Fibroblast of upper back skin (primary cell): ENCODE measurements around the gene MDH2.
"Not testable (repeated sequence)": the region's sequence is repeated elsewhere in the genome, so short reads cannot be mapped to it uniquely, and the experiment has no call there.

ENCODE experiments used
- DNase-seq: peaks from one replicate; pipeline ENCODE4 v3.0.0-alpha.2; 2013

Gene MDH2, protein sequence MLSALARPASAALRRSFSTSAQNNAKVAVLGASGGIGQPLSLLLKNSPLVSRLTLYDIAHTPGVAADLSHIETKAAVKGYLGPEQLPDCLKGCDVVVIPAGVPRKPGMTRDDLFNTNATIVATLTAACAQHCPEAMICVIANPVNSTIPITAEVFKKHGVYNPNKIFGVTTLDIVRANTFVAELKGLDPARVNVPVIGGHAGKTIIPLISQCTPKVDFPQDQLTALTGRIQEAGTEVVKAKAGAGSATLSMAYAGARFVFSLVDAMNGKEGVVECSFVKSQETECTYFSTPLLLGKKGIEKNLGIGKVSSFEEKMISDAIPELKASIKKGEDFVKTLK

DNA sequence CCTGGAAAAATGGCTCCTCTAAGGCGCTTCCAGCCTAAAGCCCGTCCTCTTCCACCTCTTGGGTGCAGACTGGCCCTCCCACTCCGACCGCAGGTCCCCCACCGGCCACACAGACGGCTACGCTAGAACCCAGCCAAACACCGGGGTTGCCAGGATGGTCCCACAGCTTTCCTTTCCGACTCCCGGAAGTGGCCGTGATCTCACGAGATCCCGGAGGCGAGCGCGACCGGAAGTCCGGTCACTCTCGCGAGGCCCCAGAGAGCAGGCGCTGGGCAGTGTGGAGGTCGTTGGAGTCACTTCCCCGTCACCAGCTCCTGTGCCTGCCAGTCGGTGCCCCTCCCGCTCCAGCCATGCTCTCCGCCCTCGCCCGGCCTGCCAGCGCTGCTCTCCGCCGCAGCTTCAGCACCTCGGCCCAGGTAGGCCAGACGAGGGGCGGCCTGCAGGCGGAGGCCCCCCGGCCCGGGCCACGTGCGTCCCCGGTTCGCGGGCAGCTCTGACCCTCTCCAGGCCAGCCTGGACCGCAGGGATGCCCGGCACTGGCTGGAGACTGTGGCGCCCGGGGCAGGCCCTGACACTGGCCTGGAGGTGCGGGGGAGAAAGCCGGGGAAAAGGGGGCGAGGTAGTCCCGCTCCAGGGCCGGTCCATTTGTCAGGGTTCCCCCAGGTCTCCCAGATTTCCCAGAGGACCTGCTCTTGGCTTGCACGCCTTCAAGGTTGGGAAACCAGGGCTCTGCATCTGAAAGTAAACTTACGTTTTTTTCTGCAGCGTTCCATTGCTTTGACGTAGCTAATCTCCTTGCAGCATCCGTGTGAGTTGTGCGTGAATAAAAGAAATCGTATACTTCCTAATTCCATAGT lies at the start of gene MDH2, which contains the start of gene STYXL1:
Gene MDH2 (plus strand): TSS at position 296 of the 857 bp plus-strand sequence. CDS start 55 bp downstream, at position 351.
Gene STYXL1 (minus strand): TSS at position 190 of the 857 bp plus-strand sequence. CDS start 17,477 bp downstream, outside the sequence.
- peak; percentile 93 for DNase-seq

- no peak for DNase-seq
Measured at GRCh38 chr7:76000566-76000965, 47.3 kb upstream of the MDH2 start.

DNA sequence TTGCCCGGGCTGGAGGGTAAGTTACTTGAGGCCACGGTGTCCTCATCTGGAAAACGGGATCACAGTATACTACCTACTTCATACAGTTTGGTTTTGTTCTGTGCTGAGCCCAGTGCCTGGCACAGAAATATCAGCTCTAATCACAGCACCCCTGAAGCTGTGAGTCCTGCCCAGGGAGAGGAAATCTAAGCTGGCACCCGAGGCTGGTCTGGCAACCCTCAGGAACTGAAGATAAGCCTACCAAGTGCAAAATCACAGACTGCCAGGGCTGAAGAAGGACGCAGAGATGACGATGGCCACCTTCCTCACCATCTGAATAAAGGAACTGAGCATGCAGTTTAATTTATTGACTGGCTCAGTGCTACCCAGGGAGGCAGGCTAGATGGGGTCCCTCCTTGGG lies 45.8 kb upstream of the MDH2 start:
- no peak for DNase-seq

DNA sequence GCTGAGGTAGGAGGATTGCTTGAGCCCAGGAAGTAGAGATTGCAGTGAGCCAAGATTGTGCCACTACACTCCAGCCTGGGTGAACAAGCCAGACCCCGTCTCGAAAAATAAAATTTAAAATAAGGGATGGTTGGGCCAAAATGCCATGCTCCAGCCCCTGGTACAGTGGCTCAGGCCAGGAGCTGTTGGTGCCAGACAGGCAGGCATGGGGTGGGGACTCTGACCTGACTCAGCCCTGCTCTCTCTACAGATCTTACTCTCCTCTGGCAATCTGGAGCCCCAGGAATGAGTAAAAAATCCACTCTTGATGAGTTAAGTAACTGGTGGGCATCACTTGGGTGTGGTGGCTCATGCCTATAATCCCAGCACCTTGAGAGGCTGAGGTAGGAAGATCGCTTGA lies 45.1 kb upstream of the MDH2 start:
- DNase-seq = no peak

GRCh38 chr7:76003351-76003750 lies 44.6 kb upstream of the MDH2 start:
- DNase-seq = no peak

DNA sequence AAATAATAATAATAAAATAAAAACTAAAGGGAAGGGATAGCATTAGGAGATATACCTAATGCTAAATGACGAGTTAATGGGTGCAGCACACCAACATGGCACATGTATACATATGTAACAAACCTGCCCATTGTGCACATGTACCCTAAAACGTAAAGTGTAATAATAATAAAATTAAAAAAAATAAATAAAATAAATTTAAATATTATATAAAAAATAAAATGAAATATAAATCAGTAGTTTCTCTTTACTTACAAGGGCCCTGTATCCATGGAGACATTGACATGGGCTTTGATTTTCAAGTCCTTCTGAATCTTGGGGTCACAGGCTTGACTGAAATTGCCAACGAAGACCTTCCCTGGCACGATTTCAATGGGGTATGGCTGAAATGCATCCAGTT lies 42.9 kb upstream of the MDH2 start:
- DNase-seq = not testable (repeated sequence)

DNA sequence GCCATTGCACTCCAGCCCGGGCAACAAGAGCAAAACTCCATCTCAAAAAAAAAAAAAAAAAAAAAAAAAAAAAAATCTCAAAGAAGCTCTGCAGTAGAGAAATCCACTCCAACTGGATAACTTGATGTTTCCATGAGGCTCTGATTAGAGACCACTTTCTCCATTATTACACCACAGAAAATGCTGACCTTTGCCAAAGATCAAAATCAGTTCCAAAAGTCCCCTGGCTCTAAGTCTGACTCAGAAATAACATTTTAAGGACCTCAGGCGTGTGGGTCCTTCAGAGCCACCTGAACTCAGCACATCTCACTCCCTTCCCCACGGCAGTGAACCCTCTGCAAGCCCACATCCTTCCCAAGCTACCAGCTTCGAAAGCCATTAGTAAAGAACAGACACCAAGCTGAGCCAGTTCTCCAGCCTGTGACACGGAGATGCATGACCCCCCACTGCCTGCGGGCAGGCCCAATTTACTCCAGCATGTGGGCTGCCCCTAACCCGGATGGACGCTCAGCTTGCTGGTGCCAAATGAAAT lies 39.7 kb upstream of the MDH2 start:
- no peak for DNase-seq

DNA sequence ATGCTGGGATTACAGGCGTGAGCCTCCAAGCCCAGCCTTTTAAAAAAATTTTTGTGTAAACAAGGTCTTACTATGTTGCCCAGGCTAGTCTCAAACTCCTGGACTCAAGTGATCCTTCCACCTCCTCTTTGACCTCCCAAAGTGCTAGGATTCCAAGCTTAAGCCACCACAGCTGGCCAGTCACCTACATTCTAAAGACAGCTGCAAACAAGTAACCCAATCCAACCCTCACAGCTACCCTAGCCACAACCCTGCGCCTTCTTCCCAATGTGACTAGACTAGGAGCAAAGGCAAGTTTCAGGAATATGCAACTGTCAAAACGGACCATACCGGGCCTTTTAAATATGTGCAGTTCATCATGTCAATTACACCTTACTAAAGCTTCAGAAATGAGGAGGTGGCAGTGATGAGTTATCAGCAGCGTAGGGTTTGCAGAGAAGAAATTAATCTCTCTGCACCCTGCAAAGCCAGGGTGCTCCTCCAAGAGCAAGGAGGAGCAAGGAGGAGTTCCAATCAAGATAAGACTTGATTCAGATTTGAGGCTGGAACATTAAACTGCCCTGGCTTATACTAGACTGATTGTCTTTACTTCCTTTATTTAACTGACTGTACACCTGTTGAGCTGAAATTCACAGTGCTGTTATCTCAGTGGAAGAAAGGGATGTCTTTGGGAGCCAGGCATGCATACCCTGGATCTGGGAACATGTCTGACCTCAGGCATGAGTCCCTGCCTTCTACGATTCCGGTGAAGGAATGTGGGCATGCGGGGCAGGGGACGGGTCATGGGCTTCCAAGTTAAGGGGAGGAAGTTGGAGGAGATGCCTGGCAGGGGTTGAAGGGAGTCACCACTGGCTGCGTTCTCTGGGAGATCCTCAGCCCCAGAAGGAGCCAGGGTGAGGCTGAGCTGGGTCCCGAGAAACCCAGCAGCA lies 38.0 kb upstream of the MDH2 start:
- DNase-seq = no peak

DNA sequence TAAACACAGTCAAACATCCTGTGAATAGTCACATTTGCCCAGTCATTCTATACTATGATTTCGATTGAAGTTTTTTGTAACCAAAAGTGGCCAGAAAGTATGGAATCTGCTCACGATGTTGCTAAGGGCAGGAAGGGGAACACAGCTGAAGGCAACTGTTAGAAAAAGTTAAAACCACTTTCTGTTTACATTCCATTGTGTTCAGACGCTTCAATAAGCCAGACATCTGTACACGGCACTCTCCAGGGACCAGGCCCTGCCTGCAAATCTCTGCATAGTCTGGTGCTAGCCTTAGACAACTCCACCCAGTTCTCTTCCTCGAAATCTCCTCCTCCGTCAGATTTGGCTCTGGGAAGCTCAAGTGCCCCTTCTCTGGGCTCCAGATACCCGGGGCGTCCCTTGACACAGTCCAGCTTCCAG lies 36.5 kb upstream of the MDH2 start:
- DNase-seq = peak; percentile 74

- no peak for DNase-seq
Measured at GRCh38 chr7:76016191-76016947, 31.5 kb upstream of the MDH2 start.

DNA sequence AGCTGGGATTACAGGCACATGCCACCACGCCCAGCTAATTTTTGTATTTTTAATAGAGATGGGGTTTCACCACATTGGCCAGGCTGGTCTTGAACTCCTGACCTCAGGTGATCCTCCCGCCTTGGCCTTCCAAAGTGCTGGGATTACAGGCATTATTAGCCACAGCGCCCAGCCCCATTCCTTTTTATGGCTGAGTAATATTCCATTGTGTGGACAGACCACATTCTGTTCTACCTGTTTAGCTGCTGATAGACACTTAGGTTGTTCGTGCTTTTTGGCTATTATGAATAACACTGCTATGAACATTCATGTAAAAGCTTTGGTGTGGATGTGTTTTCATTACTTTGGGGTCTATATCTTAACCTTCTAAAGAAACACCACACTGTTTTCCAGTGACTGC lies 29.4 kb upstream of the MDH2 start:
- not testable (repeated sequence) for DNase-seq

- peak; percentile 40 for DNase-seq
Measured at GRCh38 chr7:76020031-76020714, 27.7 kb upstream of the MDH2 start.

DNA sequence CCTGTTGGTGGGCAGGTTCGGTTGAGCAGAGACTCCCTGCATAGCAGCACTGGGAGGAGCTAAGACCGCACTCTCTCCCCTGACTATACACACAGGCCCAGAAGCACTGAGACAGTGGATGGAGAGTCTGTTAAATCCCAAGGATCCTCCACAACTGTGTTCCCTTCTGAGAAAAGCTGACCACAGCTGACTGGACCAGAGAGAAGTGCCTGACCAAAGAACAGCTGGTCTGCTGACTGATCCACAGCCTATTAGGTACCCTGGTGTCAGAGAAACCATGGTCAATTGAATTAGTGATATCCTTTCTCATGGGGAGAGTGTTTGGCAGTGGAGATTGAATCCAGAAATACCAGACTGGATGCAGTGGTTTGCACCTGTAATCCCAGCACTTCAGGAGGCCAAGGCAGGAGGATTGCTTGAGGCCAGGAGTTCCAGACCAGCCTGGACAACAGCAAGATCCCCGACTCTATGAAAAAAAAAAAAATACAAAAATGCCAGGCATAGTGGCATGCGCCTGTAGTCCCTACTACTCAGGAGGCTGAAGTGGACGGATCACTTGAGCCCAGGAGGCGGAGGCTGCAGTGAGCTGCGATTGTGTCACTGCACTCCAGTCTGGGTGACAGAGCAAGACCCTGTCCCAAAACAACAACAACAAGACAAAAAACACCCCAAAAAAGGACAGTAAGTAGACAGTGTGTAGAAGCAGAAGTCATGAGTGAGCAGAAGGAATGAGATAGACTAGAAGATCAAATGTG lies 25.7 kb upstream of the MDH2 start:
- no peak for DNase-seq

GRCh38 chr7:76023002-76023401 lies 24.9 kb upstream of the MDH2 start:
- no peak for DNase-seq

- not testable (repeated sequence) for DNase-seq
Measured at GRCh38 chr7:76029682-76030081, 18.2 kb upstream of the MDH2 start.

DNA sequence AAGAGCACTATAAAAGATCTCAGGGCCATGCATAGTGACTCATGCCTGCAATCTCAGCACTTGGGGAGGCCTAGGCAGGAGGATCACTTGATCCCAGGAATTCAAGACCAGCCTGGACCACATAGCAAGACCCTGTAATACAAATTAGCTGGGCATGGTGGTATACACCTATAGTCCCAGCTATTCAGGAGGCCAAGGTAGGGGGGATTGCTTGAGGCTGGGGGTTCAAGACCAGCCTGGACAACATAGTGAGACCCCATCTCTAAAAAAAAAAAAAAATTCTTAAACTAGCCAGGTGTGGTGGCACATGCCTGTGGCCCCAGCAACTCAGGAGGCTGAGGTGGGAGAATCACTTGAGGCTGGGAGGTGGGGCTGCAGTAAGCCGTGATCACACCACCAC lies 15.9 kb upstream of the MDH2 start:
- DNase-seq = no peak

GRCh38 chr7:76037310-76037709 lies 10.6 kb upstream of the MDH2 start:
- peak; percentile 67 for DNase-seq

DNA sequence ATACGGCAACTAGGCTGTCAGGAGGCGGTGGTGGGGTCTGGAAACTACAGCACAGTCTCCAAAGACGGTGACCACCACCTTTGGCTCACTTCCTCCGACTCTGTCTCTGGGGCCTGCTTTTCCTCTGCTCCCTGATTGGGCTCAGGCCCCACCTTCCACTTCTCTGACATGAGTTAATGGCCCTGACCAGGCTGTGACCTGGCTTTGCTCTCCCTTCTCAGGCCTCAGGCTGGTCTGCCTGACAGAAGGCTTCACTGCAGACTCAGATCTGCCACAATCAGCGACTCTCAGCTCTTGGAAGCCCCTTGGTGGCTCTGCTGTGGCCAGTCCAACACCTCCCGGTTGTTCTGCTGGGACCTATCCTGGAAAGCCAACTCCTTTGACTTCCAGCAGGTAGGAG lies 7.8 kb upstream of the MDH2 start:
- DNase-seq = no peak

DNA sequence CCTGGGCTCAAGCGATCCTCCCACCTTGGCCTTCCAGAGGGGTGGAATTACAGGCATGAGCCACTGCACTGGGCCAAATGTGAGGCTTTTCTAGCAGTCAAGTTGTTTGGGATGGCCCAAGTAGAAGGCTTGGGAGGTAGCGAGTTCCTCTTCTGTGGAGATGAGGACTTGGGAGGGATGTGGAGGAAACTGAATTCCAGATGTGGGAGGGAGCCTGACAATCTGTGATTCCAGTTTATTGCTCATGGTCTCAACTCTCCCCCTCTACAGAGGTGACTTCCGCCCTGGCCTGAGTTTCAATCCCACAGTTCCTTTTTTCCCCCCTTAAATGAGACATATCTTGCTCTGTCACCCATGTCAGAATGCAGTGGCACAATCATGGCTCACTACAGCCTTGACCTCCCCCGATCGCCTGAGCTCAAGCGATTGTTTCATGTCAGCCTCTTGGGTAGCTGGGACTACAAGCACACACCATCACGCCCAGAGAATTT lies 3.5 kb upstream of the MDH2 start:
- no peak for DNase-seq

GRCh38 chr7:76047305-76047810 lies 548 bp upstream of the MDH2 start:
- no peak for DNase-seq
